Aorta (tissue), 5 donors: Measurements from ENCODE around the gene BUB1B. TPM values are rescaled to one million over a fixed set of nuclear protein-coding genes. Genes with fewer than 3 reads are reported as not detected.

Source experiments
- ATAC-seq: fragments of 200-7000 bp; cut with Tn5 transposase; one replicate; pipeline ENCODE4 v1.9.1; 2022; ENCODE audit warnings: moderate library complexity; ENCODE audit not compliant: low FRiP score
- DNase-seq, 2 donors: peaks; one replicate each; pipeline ENCODE4 v3.0.0-alpha.2; 2020
- H3K27ac ChIP-seq, 2 donors: one replicate each; pipeline ENCODE4 v1.5.1; 2013; ENCODE audit warnings: low read length in 2 of 2, mild to moderate bottlenecking in 2 of 2, moderate library complexity in 2 of 2, control low read depth in 1 of 2, inconsistent platforms in 1 of 2, low read depth in 1 of 2
- H3K27me3 ChIP-seq, 2 donors: one replicate each; pipeline ENCODE4 v1.6.1; 2013; ENCODE audit warnings: control low read depth in 1 of 2, low read length in 1 of 2, mild to moderate bottlenecking in 1 of 2, moderate library complexity in 1 of 2; ENCODE audit not compliant: insufficient read depth in 2 of 2, control insufficient read depth in 1 of 2
- H3K36me3 ChIP-seq, 2 donors: one replicate each; pipeline ENCODE4 v1.6.1; 2013; ENCODE audit warnings: control low read depth in 1 of 2, low read length in 1 of 2, mild to moderate bottlenecking in 1 of 2; ENCODE audit not compliant: insufficient read depth in 2 of 2, control insufficient read depth in 1 of 2
- H3K4me1 ChIP-seq, 2 donors: one replicate each; pipeline ENCODE4 v1.6.1; 2013; ENCODE audit warnings: low read length in 2 of 2, control low read depth in 1 of 2, mild to moderate bottlenecking in 1 of 2, moderate library complexity in 1 of 2; ENCODE audit not compliant: insufficient read depth in 2 of 2, control insufficient read depth in 1 of 2
- H3K4me3 ChIP-seq, 2 donors: one replicate each; pipeline ENCODE4 v1.5.1; 2013; ENCODE audit warnings: low read length in 2 of 2, control low read depth in 1 of 2, mild to moderate bottlenecking in 1 of 2
- H3K9me3 ChIP-seq: one replicate; pipeline ENCODE4 v1.6.1; 2013; ENCODE audit warnings: mild to moderate bottlenecking, low read length; ENCODE audit not compliant: control insufficient read depth
- WGBS, 2 donors: extraction: QIAGEN DNeasy Blood & Tissue Kit; methylation state at CpG; one replicate each; pipeline ENCODE4 v1.1.7; 2013; 5-methylcytosine and 5-hydroxymethylcytosine counted together
- intact Hi-C, 2 donors: fragments of 100-400 bp; cut with DNase I; formaldehyde crosslinking; loops; one replicate each; pipeline versions ENCODE4 v1.14.2 to v1.15.0; 2022
- polyA plus RNA-seq, 2 donors: library from polyadenylated mRNA; stranded (reverse); fragments of 200-250 nt; gene quantifications; one replicate each; pipeline ENCODE4 v1.2.3, GENCODE V29; 2013
- total RNA-seq, 2 donors: library from RNA; stranded (reverse); fragmentation: NEBNext Ultra II Directional; extraction: Animal tissue kit (Norgen Biotek cat#: 25700); gene quantifications; one replicate each; pipeline ENCODE4 v1.2.1, GENCODE V29; 2021
- donor health status: healthy with polysubstance abuse.
- donor health status: Bipolar disorder and iron deficiency.
- donor health status: DM: no; HTN: no; CAD: no.
- donor health status: DM: no; HTN: no; CAD: no.
- donor health status: DM: yes; HTN: yes; CAD: no.

The BUB1B gene
- total and polyA plus RNA-seq, 4 donors, result 0.51 to 5.0 (median 1.9) TPM

DNA sequence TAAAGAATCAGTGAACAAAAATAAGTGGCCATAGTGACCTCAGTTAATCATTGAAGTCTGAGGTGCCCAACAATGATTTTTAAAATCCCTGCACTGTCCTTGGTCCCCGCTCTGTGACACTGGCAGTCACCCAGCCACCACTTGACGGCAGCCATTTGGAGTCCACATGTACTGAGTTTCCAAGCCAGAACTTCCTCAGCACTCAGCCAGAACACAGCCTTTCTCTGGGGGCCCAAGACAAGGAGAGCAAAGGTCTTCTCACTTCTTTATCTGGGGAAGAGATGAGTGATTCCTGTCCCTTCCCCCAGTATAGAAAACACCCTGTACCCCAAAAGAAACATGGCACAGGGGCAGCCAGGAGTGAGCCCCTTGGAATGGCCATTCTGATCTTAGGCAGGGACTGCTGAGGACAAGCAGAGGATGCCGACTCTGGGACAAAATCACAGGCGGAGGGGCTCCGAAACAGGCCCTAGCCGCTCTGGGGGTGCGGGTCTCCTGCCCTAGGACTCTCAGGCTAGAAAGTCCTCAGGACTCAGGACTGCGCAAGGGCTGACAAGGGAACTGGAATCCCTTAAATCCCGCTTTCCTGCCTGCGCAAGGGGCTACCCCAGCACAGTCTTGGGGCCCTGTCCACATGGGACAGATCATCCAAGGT is 90.7 kb downstream of the BUB1B start:
- Histone ChIP-seq H3K36me3 (no peaks in the 10 kb centered on the region), H3K4me1 (no peaks in the 10 kb centered on the region), H3K27ac (no peak overlapping the region), H3K4me3 (no peak overlapping the region), H3K9me3 (no peaks in the 10 kb centered on the region), H3K27me3 (no peaks in the 10 kb centered on the region)
- WGBS, 2 donors, result 82 to 86% methylated on average over 10 of the region's 10 CpGs
- intact Hi-C loops, result loop anchor here in 1 of 2 donors (10.0 kb wide), 1 partner anchor 63 kb away; no protein-coding TSS in a partner anchor
- DNase-seq (peak; percentile 37 to 55), ATAC-seq (no peak)

DNA sequence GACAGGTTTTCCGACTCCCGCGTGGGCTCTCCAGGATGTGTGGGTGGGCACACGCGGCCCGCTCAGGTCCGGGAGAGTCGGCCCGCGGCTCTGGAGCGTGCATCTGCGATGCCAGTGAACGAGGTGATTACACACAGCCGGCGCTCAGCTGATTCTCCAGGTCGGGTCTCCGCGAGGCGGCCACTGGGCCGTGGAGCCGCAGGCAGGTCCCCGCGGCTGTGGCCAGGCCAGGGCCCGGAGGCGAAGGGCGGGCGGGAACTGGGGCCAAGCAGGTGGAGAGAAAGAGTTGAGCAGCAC is 91.2 kb downstream of the BUB1B start:
- Histone ChIP-seq H3K4me3 (no peak overlapping the region), H3K9me3 (no peaks in the 10 kb centered on the region), H3K27ac (no peak overlapping the region), H3K36me3 (no peaks in the 10 kb centered on the region), H3K4me1 (no peaks in the 10 kb centered on the region), H3K27me3 (no peaks in the 10 kb centered on the region)
- WGBS, 2 donors, result 82 to 89% methylated on average over 22 to 27 of the region's 27 CpGs
- intact Hi-C loops, result loop anchor here in 1 of 2 donors (10.0 kb wide), 1 partner anchor 63 kb away; no protein-coding TSS in a partner anchor
- ATAC-seq, result no peak
- DNase-seq, result peak; percentile 42 to 57

DNA sequence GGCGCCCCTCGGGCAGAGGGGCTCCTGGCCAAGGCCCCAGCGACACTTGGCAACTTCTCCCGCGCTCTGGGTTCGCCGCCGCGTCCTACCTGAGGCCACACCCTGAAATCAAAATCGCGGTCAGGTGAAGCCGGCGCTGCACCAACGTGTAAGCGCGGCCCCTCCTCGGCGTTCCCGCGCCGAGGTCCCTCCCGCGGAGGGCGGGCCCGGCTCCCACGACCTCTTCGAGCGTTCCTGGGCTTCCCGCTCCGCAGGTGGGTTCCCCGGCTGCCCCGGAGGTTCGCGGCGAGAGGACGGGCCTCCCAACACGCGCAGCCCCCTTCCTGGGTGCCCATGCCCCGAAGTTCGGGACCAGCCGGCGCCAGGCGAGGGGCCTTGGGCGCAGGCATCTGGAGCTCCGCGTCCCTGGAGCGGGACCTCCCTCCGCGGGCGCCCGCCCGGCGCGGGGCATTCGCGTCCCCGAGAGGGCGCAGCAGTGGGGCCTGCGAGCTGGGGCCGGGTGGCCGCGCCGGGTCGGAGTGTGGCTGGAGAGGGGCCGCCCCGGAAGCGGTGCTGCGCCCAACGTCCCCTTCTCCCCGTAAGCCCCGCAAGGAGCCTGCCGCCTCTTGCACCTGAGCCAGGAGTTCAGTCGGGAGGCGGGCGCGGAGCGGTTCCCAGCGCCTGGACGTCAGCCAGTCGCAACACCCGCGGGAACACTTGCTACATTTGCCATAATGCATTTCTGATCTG is 91.7 kb downstream of the BUB1B start:
- no peaks in the 10 kb centered on the region for H3K27me3 ChIP-seq
- intact Hi-C loops, result loop anchor here in 1 of 2 donors (10.0 kb wide), 1 partner anchor 62 kb away; no protein-coding TSS in a partner anchor
- no peaks in the 10 kb centered on the region for H3K36me3 ChIP-seq
- 4 to 6% methylated on average over 71 to 82 of the region's 82 CpGs for WGBS, 2 donors
- DNase-seq (peak; percentile 59 to 85), ATAC-seq (peak; percentile 56)
- H3K27ac ChIP-seq, result no peak overlapping the region
- peak overlapping the region; percentile 3 to 48 for H3K4me3 ChIP-seq
- H3K9me3 ChIP-seq, result no peaks in the 10 kb centered on the region
- H3K4me1 ChIP-seq, result no peaks in the 10 kb centered on the region

DNA sequence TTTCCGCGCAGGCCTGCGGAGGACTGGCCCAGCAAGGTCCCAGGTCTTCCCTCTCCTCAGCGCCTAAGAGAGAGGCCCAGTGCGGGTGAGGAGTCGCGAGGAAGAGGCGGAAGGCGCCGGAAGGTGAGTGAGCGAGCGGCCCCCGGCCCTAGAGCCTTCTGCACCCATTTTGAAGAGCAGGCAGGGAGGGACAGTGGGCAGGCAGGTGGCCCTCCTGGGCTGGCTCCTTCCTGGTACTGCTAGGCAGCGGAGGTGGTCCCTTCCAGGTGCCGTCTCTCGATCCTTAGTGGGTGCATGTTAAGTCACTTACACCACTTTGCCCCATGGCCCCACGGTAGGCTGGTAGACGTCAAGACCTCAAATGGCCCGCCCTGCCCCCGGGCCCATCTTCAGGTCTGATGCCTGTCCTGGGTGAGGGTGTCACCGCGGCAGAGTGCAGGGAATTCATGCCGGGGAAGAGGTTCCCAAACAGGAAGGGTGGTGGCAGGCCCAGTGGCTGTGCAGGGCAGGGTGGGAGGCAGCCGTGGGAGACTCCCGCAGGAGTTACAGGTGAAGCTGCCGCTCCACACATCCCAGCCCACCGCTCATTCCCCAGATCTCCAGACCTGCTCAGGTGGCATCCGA is 92.4 kb downstream of the BUB1B start:
- intact Hi-C loops, result loop anchor here in 1 of 2 donors (10.0 kb wide), 1 partner anchor 62 kb away; no protein-coding TSS in a partner anchor
- no peak for ATAC-seq
- peak in 1 of 2 donors; percentile 32 for DNase-seq
- Histone ChIP-seq H3K27me3 (no peaks in the 10 kb centered on the region), H3K27ac (no peak overlapping the region), H3K4me3 (peak overlapping the region; percentile 3 to 48), H3K4me1 (no peaks in the 10 kb centered on the region), H3K36me3 (no peaks in the 10 kb centered on the region), H3K9me3 (no peaks in the 10 kb centered on the region)
- 44% methylated on average over 28 of the region's 28 CpGs for WGBS, 2 donors

DNA sequence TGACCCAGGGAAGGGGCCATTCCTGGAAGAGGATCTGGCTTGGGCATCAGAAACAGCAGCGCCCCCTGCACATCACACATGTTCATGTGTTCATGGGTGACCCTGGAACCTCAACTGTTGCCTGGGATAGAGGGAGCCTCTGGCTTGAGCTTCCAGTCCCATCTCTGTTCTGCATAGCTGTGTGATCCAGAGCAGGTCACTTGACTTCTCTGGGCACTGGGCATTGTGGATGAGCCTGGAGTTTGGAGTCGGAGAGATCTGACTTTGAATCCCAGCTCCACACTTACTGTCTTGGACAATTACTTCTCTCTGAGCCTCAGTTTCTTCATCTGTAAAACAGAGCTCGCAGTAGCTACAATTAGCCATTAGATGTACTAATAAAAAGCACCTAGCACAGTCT is 93.6 kb downstream of the BUB1B start:
- Histone ChIP-seq H3K9me3 (no peaks in the 10 kb centered on the region), H3K27ac (no peak overlapping the region), H3K4me1 (no peaks in the 10 kb centered on the region), H3K4me3 (no peak overlapping the region), H3K36me3 (no peaks in the 10 kb centered on the region), H3K27me3 (no peaks in the 10 kb centered on the region)
- DNase-seq, result peak in 1 of 2 donors; percentile 37
- WGBS, 2 donors, result 98 to 100% methylated on average over 3 of the region's 3 CpGs
- intact Hi-C loops, result loop anchor here in 1 of 2 donors (10.0 kb wide), 1 partner anchor 60 kb away; no protein-coding TSS in a partner anchor
- no peak for ATAC-seq

DNA sequence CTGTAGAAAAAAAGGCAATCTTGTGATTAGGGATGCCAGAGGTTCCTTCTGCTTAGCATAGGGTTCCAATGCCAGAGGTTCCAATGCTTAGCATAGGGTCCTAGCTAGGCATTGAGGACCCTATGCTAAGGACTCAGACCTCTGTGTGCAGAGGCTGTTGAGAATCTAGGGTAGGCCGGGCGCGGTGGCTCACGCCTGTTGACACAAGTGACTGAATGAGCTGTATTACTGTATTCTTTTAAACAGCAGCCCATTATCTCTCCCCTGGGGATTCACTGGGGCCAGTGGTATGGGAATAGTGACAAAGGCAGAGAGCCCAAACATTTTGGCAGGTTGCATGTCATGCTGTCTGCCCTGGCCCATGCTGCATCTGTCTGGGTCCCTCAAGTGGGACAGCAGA is 94.2 kb downstream of the BUB1B start:
- Histone ChIP-seq H3K27ac (no peak overlapping the region), H3K4me1 (no peaks in the 10 kb centered on the region), H3K4me3 (no peak overlapping the region), H3K36me3 (no peaks in the 10 kb centered on the region), H3K9me3 (no peaks in the 10 kb centered on the region), H3K27me3 (no peaks in the 10 kb centered on the region)
- ATAC-seq, result no peak
- 94 to 97% methylated on average over 4 of the region's 4 CpGs for WGBS, 2 donors
- DNase-seq, result no peak
- intact Hi-C loops, result loop anchor here in 1 of 2 donors (10.0 kb wide), 1 partner anchor 60 kb away; no protein-coding TSS in a partner anchor

DNA sequence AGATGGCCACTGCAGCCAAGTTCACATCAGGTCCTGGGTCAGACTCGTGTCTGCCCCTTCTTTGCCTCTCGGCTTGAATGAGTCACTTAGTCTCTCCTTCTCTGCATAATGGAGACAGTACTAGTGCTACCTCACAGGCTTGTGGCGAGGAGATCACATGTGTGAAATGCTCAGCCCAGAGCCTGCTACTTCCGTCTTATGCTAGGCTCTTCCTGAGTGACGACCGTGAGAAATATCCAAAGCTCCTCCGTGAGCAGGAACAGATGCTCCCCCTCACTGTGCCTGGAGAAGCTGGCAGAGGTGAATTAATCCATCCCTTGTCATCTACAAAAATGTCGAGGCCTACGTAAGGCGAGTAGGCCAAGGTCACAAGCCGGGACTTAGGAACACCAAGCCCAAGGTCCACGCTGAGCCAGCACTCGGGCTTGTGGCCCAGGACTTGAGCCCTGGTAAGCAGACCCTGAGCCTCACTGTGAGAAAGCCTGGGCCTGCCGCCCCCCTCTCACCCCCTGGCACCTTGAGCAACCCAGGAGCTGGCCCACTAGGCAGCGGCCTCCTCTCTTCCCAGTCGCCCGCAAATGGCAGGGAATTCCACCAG is 95.9 kb downstream of the BUB1B start:
- Histone ChIP-seq H3K27ac (no peak overlapping the region), H3K36me3 (no peaks in the 10 kb centered on the region), H3K9me3 (no peaks in the 10 kb centered on the region), H3K27me3 (no peaks in the 10 kb centered on the region), H3K4me3 (no peak overlapping the region), H3K4me1 (no peaks in the 10 kb centered on the region)
- intact Hi-C loops, result loop anchor here in 1 of 2 donors (10.0 kb wide), 1 partner anchor 58 kb away; no protein-coding TSS in a partner anchor
- 94% methylated on average over 15 to 17 of the region's 17 CpGs for WGBS, 2 donors
- ATAC-seq, result no peak
- peak in 1 of 2 donors; percentile 34 for DNase-seq

DNA sequence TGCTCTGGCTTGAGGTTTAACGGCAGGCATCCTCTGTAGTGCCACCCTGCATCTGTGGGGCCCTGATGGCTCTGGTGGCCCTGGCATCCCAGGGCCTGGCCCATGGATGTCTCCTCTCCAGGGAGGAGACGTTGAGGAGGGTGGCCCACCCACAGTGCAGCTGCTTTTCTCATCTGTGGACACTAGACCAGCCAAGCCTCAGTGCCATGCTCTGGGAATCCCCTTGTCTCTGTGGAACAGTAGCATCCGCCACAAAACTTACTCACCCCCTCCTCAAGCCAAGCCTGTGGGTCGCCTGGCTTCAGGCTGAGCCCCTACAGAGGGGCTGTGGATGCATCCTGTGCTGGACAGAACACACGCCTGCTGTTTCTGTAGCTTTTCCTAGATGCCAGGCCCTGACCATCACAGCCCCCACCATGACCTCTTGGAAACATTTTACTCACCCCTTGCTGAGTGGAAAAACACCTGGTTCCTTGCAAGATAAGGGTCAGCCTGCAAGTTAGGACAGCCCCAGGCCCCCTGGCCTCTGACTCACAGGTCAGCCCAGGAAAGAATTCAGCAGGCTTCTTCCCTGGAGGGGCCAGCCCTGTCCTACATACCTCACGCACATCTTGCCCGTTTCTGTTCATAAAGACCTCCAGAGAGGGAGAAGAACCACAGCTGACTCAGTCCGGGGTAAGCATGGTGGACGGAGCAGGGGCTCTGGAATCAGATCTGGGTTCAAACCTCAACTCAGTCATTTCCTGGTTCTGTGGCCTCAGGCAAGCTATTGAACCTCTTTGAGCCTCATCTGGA is 97.0 kb downstream of the BUB1B start:
- DNase-seq, result peak in 1 of 2 donors; percentile 30
- intact Hi-C loops, result loop anchor here in 1 of 2 donors (10.0 kb wide), 1 partner anchor 57 kb away; no protein-coding TSS in a partner anchor
- Histone ChIP-seq H3K27ac (no peak overlapping the region), H3K9me3 (no peaks in the 10 kb centered on the region), H3K4me3 (no peak overlapping the region), H3K4me1 (no peaks in the 10 kb centered on the region), H3K27me3 (no peaks in the 10 kb centered on the region), H3K36me3 (no peaks in the 10 kb centered on the region)
- 81 to 83% methylated on average over 9 of the region's 9 CpGs for WGBS, 2 donors
- ATAC-seq, result no peak
